ENCODE results near the gene EFNB1. TPM values are rescaled to one million over a fixed set of nuclear protein-coding genes. Genes with fewer than 3 reads are reported as not detected.

The EFNB1 gene
- total and polyA plus RNA-seq, 7 donors = 8.9 to 14.9 (median 11.2) TPM

DNA sequence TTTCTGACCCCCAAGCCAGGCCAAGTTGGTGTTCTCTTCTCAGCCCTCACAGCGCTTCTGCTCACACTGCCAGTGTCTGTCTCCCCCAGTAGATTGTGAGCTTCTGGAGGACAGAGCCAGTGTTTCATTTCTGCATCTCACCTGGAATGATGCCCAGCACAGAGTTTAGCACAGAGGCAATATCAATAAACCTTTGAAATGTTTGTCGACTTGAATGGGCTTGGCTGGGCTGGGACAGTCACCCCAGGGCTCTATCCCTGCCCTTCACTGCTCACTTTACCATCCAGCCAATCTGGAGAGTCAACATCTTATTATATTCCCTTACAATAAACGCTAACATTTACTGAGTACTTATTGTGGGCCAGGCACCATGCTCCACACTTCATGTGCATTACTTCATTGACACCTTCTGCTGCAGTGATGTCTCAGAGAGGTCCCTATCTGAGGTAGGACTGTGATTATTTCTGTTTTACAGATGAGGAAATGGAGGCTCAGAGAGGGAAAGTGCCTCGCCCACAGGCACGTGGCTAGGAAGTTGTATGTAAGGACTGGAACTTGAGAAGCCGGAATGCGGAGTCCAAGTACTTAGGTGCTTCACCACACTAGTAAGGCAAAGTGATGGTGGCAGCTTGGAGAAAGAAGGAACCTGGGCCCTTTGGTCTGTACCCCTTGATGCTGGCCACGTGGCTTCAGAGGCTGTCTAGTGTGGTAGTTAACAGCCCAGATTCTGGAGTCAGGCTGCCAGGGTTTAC is 19.5 kb downstream of the EFNB1 start:
- Histone ChIP-seq H3K27me3 (ENCODE audit: insufficient read depth in 3 of 3, low read length in 2 of 3) (peaks cover 0 to 11% (median 0%) of the 10 kb centered on the region in 3 donors), H3K4me3 (no peak overlapping the region), H3K9me3 (no peaks in the 10 kb centered on the region), H3K27ac (no peak overlapping the region), H3K4me1 (no peaks in the 10 kb centered on the region), H3K36me3 (ENCODE audit: insufficient read depth in 1 of 2, low read depth in 1 of 2) (no peaks in the 10 kb centered on the region)
- TF ChIP-seq, protein P1, sequence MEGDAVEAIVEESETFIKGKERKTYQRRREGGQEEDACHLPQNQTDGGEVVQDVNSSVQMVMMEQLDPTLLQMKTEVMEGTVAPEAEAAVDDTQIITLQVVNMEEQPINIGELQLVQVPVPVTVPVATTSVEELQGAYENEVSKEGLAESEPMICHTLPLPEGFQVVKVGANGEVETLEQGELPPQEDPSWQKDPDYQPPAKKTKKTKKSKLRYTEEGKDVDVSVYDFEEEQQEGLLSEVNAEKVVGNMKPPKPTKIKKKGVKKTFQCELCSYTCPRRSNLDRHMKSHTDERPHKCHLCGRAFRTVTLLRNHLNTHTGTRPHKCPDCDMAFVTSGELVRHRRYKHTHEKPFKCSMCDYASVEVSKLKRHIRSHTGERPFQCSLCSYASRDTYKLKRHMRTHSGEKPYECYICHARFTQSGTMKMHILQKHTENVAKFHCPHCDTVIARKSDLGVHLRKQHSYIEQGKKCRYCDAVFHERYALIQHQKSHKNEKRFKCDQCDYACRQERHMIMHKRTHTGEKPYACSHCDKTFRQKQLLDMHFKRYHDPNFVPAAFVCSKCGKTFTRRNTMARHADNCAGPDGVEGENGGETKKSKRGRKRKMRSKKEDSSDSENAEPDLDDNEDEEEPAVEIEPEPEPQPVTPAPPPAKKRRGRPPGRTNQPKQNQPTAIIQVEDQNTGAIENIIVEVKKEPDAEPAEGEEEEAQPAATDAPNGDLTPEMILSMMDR (IDR thresholded peaks at IDR 0.05) = no peak
- no peak for DNase-seq
- WGBS, 3 donors = 70 to 86% (median 83%) methylated on average over 8 of the region's 8 CpGs
- intact Hi-C loops (cut with DNase I) = no loop called here
- ATAC-seq = no peak

DNA sequence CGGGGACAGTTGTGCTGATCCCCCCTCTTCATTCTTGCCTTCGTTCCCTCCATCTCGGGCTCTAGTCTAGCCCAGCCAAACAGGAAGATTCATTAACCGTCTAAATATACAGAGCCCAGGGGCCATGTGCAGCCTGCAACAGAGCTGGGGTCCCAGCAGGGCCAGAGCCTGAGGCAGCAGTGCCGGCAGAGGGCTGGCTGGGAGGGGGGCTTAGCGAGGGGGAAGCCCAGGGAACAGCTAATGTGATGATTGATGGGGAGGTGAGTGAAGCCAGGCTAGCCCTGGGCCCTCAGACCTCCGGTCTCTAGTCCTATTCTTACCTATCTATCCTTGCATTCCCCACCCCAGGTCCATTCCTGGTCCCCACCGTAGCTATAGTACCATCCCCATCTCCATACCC is 22.3 kb downstream of the EFNB1 start:
- Histone ChIP-seq H3K4me3 (no peak overlapping the region), H3K9me3 (no peaks in the 10 kb centered on the region), H3K27me3 (ENCODE audit: insufficient read depth in 3 of 3, low read length in 2 of 3) (peaks cover 0 to 15% (median 0%) of the 10 kb centered on the region in 3 donors), H3K36me3 (ENCODE audit: insufficient read depth in 1 of 2, low read depth in 1 of 2) (no peaks in the 10 kb centered on the region), H3K4me1 (no peaks in the 10 kb centered on the region), H3K27ac (no peak overlapping the region)
- TF ChIP-seq, protein P1 (IDR thresholded peaks at IDR 0.05) = no peak
- DNase-seq (no peak), ATAC-seq (no peak)
- intact Hi-C loops (cut with DNase I) = no loop called here
- 77 to 89% (median 83%) methylated on average over 6 to 8 of the region's 8 CpGs for WGBS, 3 donors

DNA sequence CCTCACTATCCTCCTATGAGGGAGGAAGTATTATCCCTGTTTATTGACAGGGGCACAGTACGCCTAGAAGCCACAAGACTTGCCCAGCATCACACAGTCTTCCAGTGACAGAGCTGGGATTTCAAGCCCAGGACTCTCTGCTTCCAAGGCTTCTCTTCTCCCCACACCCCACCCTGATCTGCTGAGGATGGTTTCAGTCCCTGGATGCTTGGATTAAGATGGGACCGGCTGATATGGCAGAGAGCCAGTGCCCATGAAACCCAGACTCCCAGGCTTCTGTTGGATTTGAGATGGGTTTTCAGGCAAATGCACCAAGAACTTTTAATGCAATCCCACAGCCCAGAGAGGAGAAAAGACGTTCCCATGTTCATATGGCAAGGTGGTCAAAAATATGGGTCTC is 23.2 kb downstream of the EFNB1 start:
- no peak overlapping the region for H3K27ac ChIP-seq
- H3K36me3 ChIP-seq (ENCODE audit: insufficient read depth in 1 of 2, low read depth in 1 of 2) = no peaks in the 10 kb centered on the region
- intact Hi-C loops (cut with DNase I) = no loop called here
- no peak overlapping the region for H3K4me3 ChIP-seq
- TF ChIP-seq, protein P1 (IDR thresholded peaks at IDR 0.05) = no peak
- ATAC-seq (no peak), DNase-seq (no peak)
- H3K27me3 ChIP-seq (ENCODE audit: insufficient read depth in 3 of 3, low read length in 2 of 3) = peaks cover 0 to 16% (median 0%) of the 10 kb centered on the region in 3 donors
- H3K9me3 ChIP-seq = no peaks in the 10 kb centered on the region
- 51 to 75% (median 57%) methylated on average over 3 of the region's 3 CpGs for WGBS, 3 donors
- no peaks in the 10 kb centered on the region for H3K4me1 ChIP-seq

DNA sequence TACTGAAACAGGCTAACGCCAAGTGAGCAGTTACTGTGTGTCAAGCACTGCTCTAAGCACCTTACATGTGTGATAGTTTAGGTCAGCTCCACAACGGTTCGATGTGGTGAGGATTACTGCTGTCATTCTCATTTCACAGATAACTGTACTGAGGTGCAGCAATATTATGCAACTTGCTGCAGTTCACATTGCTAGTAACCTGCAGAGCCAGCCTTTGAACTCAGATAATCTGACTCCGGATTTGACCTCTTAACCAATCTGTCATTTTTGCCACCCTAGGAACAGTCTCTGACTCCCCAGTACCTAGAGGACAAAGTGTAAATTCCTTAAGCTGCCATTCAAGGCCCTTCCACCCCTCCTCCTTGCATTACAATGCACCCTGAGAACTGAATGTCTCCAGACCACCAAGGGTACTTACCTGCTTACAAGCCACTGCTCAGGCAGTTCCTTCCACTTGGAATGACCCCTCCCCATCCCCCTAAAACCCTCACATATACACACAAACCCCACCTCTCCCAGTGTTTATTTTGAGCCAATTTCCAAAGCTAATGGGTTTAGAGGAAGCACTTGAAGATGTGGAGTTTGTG is 24.9 kb downstream of the EFNB1 start:
- intact Hi-C loops (cut with DNase I) = no loop called here
- no peak for DNase-seq
- H3K4me3 ChIP-seq = no peak overlapping the region
- H3K27ac ChIP-seq = no peak overlapping the region
- H3K9me3 ChIP-seq = no peaks in the 10 kb centered on the region
- no peaks in the 10 kb centered on the region for H3K4me1 ChIP-seq
- peaks cover 0 to 11% (median 0%) of the 10 kb centered on the region in 3 donors for H3K27me3 ChIP-seq (ENCODE audit: insufficient read depth in 3 of 3, low read length in 2 of 3)
- no peak for ATAC-seq
- no peaks in the 10 kb centered on the region for H3K36me3 ChIP-seq (ENCODE audit: insufficient read depth in 1 of 2, low read depth in 1 of 2)
- WGBS, 3 donors = 68 to 83% (median 69%) methylated on average over 4 of the region's 4 CpGs
- TF ChIP-seq, protein P1 (IDR thresholded peaks at IDR 0.05) = no peak
